Prostate gland (tissue), 2 donors: ENCODE measurements around the gene PLSCR4. TPM values are rescaled to one million over a fixed set of nuclear protein-coding genes. Genes with fewer than 3 reads are reported as not detected.

ENCODE experiments used
- DNase-seq: peaks from one replicate; pipeline ENCODE4 v3.0.0-alpha.2; 2019; ENCODE audit warnings: low spot score
- H3K27ac ChIP-seq, 2 donors: fragments of 200-600 bp; sonication (generic); 2 replicates each; pipeline ENCODE4 v1.5.1; 2017 to 2019
- H3K27me3 ChIP-seq: fragments of 200-600 bp; sonication (generic); replicated peaks from 2 replicates; pipeline ENCODE4 v1.5.1; 2019; ENCODE audit not compliant: insufficient read depth
- H3K36me3 ChIP-seq, 2 donors: fragments of 200-600 bp; sonication (generic); 1 replicate in 1 of 2; 2 replicates in 1 of 2; pipeline versions ENCODE4 v1.5.1 to v1.8.1; 2017 to 2019
- H3K4me1 ChIP-seq: fragments of 200-600 bp; sonication (generic); replicated peaks from 2 replicates; pipeline ENCODE4 v1.5.1; 2019
- H3K4me3 ChIP-seq, 2 donors: fragments of 200-600 bp; sonication (generic); 2 replicates each; pipeline ENCODE4 v1.5.1; 2017 to 2019
- H3K9me3 ChIP-seq: fragments of 200-600 bp; sonication (generic); 2 replicates; pipeline ENCODE4 v1.5.1; 2017
- CTCF ChIP-seq, 4 experiments: fragments of 200-600 bp in 2 of 4; fragments of 450-650 bp in 2 of 4; sonication (generic) in 2 of 4; IDR thresholded peaks; 1 replicate in 3 of 4; 2 replicates in 1 of 4; pipeline ENCODE4 v1.5.1; 2016 to 2019; ENCODE audit warnings: antibody characterized with exemption in 4 of 4, mild to moderate bottlenecking in 2 of 4, moderate library complexity in 2 of 4
- POLR2A ChIP-seq: fragments of 450-650 bp; IDR thresholded peaks from one replicate; pipeline ENCODE4 v1.6.1; 2016; ENCODE audit warnings: antibody characterized with exemption, mild to moderate bottlenecking
- POLR2AphosphoS5 ChIP-seq: sonication (generic); formaldehyde crosslinking; IDR thresholded peaks from one replicate; pipeline ENCODE4 v1.6.1; 2017; ENCODE audit warnings: antibody characterized with exemption
- WGBS: methylation state at CpG from one replicate; pipeline ENCODE4 v1.1.5; 2018; 5-methylcytosine and 5-hydroxymethylcytosine counted together
- intact Hi-C: fragments of 100-400 bp; cut with DNase I; formaldehyde crosslinking; loops from one replicate; pipeline ENCODE4 v1.14.2; 2022
- total RNA-seq, 2 donors: library from RNA; depleted of rRNA; stranded (reverse); fragments of >200 nt; gene quantifications; one replicate each; pipeline ENCODE4 v1.1.0, GENCODE V29; 2016

PLSCR4 gene
- total RNA-seq, 2 donors from 2014 or later = 14.2 to 77.4 TPM

DNA sequence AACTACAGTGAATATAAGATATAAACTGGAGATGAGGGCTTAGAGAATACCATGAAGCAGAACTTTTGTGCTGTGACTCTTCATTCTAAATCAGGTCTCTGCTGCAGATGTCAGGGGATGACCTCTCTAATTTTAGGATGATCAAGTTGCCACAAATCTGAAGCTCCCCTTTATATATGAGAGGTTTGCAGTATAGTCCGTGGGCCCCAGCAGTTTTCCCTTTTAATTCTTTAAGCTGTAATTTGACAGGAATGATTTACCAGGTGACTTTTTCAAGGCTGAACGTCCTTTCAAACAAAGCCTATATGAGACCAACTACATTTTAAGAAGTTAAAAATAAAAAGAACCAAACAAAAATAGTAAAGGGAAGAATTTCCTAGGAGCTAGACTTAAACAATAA lies 85.0 kb downstream of the PLSCR4 start:
- WGBS = 58% methylated on average over 2 of the region's 2 CpGs
- no peaks in the 10 kb centered on the region for H3K4me1 ChIP-seq
- TF ChIP-seq POLR2A (no peak), CTCF (IDR thresholded peaks at IDR 0.05) (no peak), POLR2AphosphoS5 (no peak)

DNA sequence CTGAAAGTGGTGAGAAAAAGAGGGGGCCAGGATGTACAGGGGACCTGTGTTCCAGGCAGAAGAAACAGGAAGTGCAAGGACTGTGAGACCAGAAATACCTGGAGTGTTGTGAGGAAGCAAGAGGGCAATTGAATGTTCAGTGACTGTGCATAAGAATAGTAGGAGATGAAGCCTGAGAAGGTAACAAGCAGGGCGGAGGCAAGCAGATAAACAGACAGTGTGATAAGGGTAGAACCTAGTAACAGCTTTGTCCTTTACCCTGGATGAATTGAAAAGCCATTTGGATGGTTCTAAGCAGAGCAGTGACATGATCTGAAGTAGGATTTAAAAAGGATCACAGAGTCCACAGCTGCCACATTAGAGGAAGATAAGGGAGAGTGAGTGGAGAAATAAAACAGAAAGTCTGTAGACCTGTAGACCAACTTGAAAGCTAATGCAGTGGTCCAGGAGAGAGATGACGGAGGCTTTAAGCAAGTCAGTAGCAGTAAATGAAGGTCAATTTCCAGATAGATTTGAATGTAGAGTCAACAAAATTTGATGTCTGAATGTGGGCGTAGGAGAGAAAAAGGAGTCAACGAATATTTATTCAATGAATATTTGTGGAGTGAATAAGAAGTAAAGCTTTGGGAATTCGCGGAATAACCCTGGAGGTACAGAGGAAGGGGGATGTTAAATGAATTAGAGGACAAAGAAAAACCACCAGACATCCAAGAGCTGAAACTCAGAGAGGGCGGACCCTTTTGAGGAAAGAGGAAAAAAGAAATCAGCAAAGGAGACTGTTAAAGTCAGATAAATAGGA lies 85.7 kb downstream of the PLSCR4 start:
- TF ChIP-seq POLR2A = no peak
- TF ChIP-seq POLR2AphosphoS5 = no peak
- no peak for TF ChIP-seq CTCF (IDR thresholded peaks at IDR 0.05)
- H3K9me3 ChIP-seq = no peaks in the 10 kb centered on the region
- H3K4me3 ChIP-seq = no peak overlapping the region
- H3K27ac ChIP-seq = no peak overlapping the region
- WGBS = 87% methylated on average over 7 of the region's 7 CpGs
- DNase-seq = no peak
- H3K4me1 ChIP-seq = no peaks in the 10 kb centered on the region
- H3K27me3 ChIP-seq = no peaks in the 10 kb centered on the region
- H3K36me3 ChIP-seq = no peaks in the 10 kb centered on the region
- intact Hi-C loops = loop anchor here (5.0 to 10.0 kb wide), 2 partner anchors 38 to 90 kb away; no protein-coding TSS in a partner anchor

More for the DNA sequence above, 85.0 kb downstream of the PLSCR4 start:
- no peak overlapping the region for H3K4me3 ChIP-seq
- no peaks in the 10 kb centered on the region for H3K27me3 ChIP-seq
- no peaks in the 10 kb centered on the region for H3K36me3 ChIP-seq
- no peak overlapping the region for H3K27ac ChIP-seq
- intact Hi-C loops = loop anchor here (10.0 kb wide), 1 partner anchor 91 kb away; no protein-coding TSS in a partner anchor
- no peak for DNase-seq
- no peaks in the 10 kb centered on the region for H3K9me3 ChIP-seq

DNA sequence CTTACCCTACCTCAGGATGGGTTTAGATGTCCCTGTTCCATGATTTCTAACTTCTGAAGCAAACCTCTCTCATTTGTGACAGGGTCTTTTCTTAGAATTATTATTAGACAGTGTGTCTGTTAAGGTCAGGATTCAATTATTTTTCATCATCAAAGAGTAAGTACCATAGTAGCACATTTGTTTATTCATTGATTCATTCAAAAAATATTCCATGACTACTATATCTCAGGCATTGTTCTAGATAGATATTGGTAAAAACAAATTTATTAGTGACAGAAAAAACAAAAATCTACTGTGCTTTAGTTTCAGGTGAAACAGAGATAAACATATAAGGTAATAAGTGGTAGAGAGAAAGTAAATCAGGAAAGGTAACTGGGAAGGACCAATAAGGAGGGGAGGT lies 86.4 kb downstream of the PLSCR4 start:
- Histone ChIP-seq H3K27me3 (no peaks in the 10 kb centered on the region), H3K4me3 (no peak overlapping the region), H3K4me1 (no peaks in the 10 kb centered on the region), H3K27ac (no peak overlapping the region), H3K36me3 (no peaks in the 10 kb centered on the region), H3K9me3 (no peaks in the 10 kb centered on the region)
- intact Hi-C loops = loop anchor here (5.0 to 10.0 kb wide), 2 partner anchors 37 to 90 kb away; no protein-coding TSS in a partner anchor
- TF ChIP-seq POLR2A (no peak), CTCF (IDR thresholded peaks at IDR 0.05) (no peak), POLR2AphosphoS5 (no peak)
- no peak for DNase-seq

GRCh38 chr3:146164071-146164470 lies 86.8 kb downstream of the PLSCR4 start:
- intact Hi-C loops = loop anchor here (5.0 to 10.0 kb wide), 2 partner anchors 37 to 89 kb away; no protein-coding TSS in a partner anchor
- no peak overlapping the region for H3K27ac ChIP-seq
- no peak for DNase-seq

More at GRCh38 chr3:146164071-146164470, 86.8 kb downstream of the PLSCR4 start:
- Histone ChIP-seq H3K9me3 (no peaks in the 10 kb centered on the region), H3K4me1 (no peaks in the 10 kb centered on the region), H3K36me3 (no peaks in the 10 kb centered on the region), H3K27me3 (no peaks in the 10 kb centered on the region), H3K4me3 (no peak overlapping the region)
- TF ChIP-seq CTCF (IDR thresholded peaks at IDR 0.05) = no peak
- TF ChIP-seq POLR2A = no peak
- TF ChIP-seq POLR2AphosphoS5 = no peak
